Activated T-cell treated with anti-CD3 and anti-CD28 coated beads, Interleukin-2, amount 50 U/mL, for 24 hours (primary cell): ENCODE measurements around the gene BAHD1.
A peak's percentile ranks its signal among the peaks of the same experiment; 100 is the strongest.

Source experiments
- DNase-seq: peaks from one replicate; pipeline ENCODE4 v3.0.0-alpha.2; 2020
- H3K27ac Mint-ChIP-seq: 2 replicates; pipeline ENCODE4 v1.8.0; 2020; ENCODE audit warnings: mild to moderate bottlenecking, mixed read lengths
- H3K27me3 Mint-ChIP-seq: 2 replicates; pipeline ENCODE4 v1.8.0; 2020; ENCODE audit warnings: mixed read lengths
- H3K36me3 Mint-ChIP-seq: 2 replicates; pipeline ENCODE4 v1.8.0; 2020; ENCODE audit warnings: low read depth, mixed read lengths
- H3K4me1 Mint-ChIP-seq: 2 replicates; pipeline ENCODE4 v1.8.0; 2020; ENCODE audit warnings: low read depth, mixed read lengths
- H3K4me3 Mint-ChIP-seq: 2 replicates; pipeline ENCODE4 v1.8.0; 2020; ENCODE audit warnings: mild to moderate bottlenecking, moderate library complexity, mixed read lengths
- H3K9me3 Mint-ChIP-seq: 2 replicates; pipeline ENCODE4 v1.8.0; 2020; ENCODE audit warnings: mixed read lengths

The BAHD1 gene

GRCh38 chr15:40463886-40464545 lies 23.3 kb downstream of the BAHD1 start:
- peaks cover 80% of the 10 kb centered on the region for H3K36me3 Mint-ChIP-seq
- peaks cover 21% of the 10 kb centered on the region for H3K4me1 Mint-ChIP-seq
- no peaks in the 10 kb centered on the region for H3K27me3 Mint-ChIP-seq
- no peak for DNase-seq
- no peak overlapping the region for H3K4me3 Mint-ChIP-seq
- peak overlapping the region; percentile 55 for H3K27ac Mint-ChIP-seq
- H3K9me3 Mint-ChIP-seq, result no peaks in the 10 kb centered on the region

- Mint-ChIP-seq H3K36me3 (peaks cover 74% of the 10 kb centered on the region), H3K4me1 (peaks cover 23% of the 10 kb centered on the region), H3K27ac (peak overlapping the region; percentile 55), H3K27me3 (no peaks in the 10 kb centered on the region), H3K9me3 (no peaks in the 10 kb centered on the region), H3K4me3 (no peak overlapping the region)
- DNase-seq, result no peak
Observed at GRCh38 chr15:40464595-40465185, 23.9 kb downstream of the BAHD1 start.

- DNase-seq, result no peak
- Mint-ChIP-seq H3K4me3 (no peak overlapping the region), H3K4me1 (peaks cover 28% of the 10 kb centered on the region), H3K9me3 (no peaks in the 10 kb centered on the region), H3K27ac (peak overlapping the region; percentile 41), H3K27me3 (no peaks in the 10 kb centered on the region), H3K36me3 (peaks cover 61% of the 10 kb centered on the region)
Observed at GRCh38 chr15:40465939-40466338, 25.2 kb downstream of the BAHD1 start.

GRCh38 chr15:40466426-40467260 lies 25.9 kb downstream of the BAHD1 start:
- Mint-ChIP-seq H3K36me3 (peaks cover 58% of the 10 kb centered on the region), H3K27ac (peak overlapping the region; percentile 82), H3K4me3 (no peak overlapping the region), H3K9me3 (no peaks in the 10 kb centered on the region), H3K4me1 (peaks cover 30% of the 10 kb centered on the region), H3K27me3 (no peaks in the 10 kb centered on the region)
- DNase-seq, result no peak

GRCh38 chr15:40467261-40467615 lies 26.5 kb downstream of the BAHD1 start:
- Mint-ChIP-seq H3K4me3 (no peak overlapping the region), H3K27ac (peak overlapping the region; percentile 82)

GRCh38 chr15:40468898-40469331 lies 28.2 kb downstream of the BAHD1 start:
- H3K4me3 Mint-ChIP-seq, result no peak overlapping the region
- H3K27me3 Mint-ChIP-seq, result no peaks in the 10 kb centered on the region
- peaks cover 42% of the 10 kb centered on the region for H3K36me3 Mint-ChIP-seq
- peak overlapping the region; percentile 47 for H3K27ac Mint-ChIP-seq
- no peak for DNase-seq
- no peaks in the 10 kb centered on the region for H3K9me3 Mint-ChIP-seq
- peaks cover 41% of the 10 kb centered on the region for H3K4me1 Mint-ChIP-seq

More at GRCh38 chr15:40467261-40467615, 26.5 kb downstream of the BAHD1 start:
- Mint-ChIP-seq H3K36me3 (peaks cover 54% of the 10 kb centered on the region), H3K27me3 (no peaks in the 10 kb centered on the region), H3K9me3 (no peaks in the 10 kb centered on the region), H3K4me1 (peaks cover 36% of the 10 kb centered on the region)
- no peak for DNase-seq

- DNase-seq, result no peak
- peak overlapping the region; percentile 79 for H3K27ac Mint-ChIP-seq
- peak overlapping the region; percentile 26 for H3K4me3 Mint-ChIP-seq
- H3K4me1 Mint-ChIP-seq, result peaks cover 39% of the 10 kb centered on the region
- H3K9me3 Mint-ChIP-seq, result no peaks in the 10 kb centered on the region
- peaks cover 33% of the 10 kb centered on the region for H3K36me3 Mint-ChIP-seq
- no peaks in the 10 kb centered on the region for H3K27me3 Mint-ChIP-seq
Observed at GRCh38 chr15:40469776-40470390, 29.1 kb downstream of the BAHD1 start.

- Mint-ChIP-seq H3K27ac (peak within 1 kb of the TSS; percentile 85), H3K4me1 (peaks cover 39% of the 10 kb centered on the region), H3K4me3 (peak within 1 kb of the TSS; percentile 86), H3K36me3 (peaks cover 26% of the 10 kb centered on the region), H3K27me3 (no peaks in the 10 kb centered on the region), H3K9me3 (no peaks in the 10 kb centered on the region)
- DNase-seq, result peak; percentile 73
Observed at GRCh38 chr15:40470423-40471104, 29.8 kb downstream of the BAHD1 start, which contains the start of gene CHST14. CHST14 (plus strand) TSS chr15:40470984; CDS start chr15:40471214, 230 bp downstream.

- H3K27me3 Mint-ChIP-seq, result no peaks in the 10 kb centered on the region
- H3K4me1 Mint-ChIP-seq, result peaks cover 34% of the 10 kb centered on the region
- no peaks in the 10 kb centered on the region for H3K9me3 Mint-ChIP-seq
- peak; percentile 63 for DNase-seq
- peak overlapping the region; percentile 85 for H3K27ac Mint-ChIP-seq
- H3K4me3 Mint-ChIP-seq, result peak overlapping the region; percentile 86
- H3K36me3 Mint-ChIP-seq, result peaks cover 21% of the 10 kb centered on the region
Observed at GRCh38 chr15:40471105-40471807, 30.5 kb downstream of the BAHD1 start.

- Mint-ChIP-seq H3K27ac (peak overlapping the region; percentile 85), H3K4me1 (peaks cover 30% of the 10 kb centered on the region), H3K9me3 (no peaks in the 10 kb centered on the region), H3K36me3 (peaks cover 18% of the 10 kb centered on the region), H3K27me3 (no peaks in the 10 kb centered on the region), H3K4me3 (peak overlapping the region; percentile 86)
- DNase-seq, result no peak
Observed at GRCh38 chr15:40471808-40472150, 31.0 kb downstream of the BAHD1 start.

GRCh38 chr15:40472171-40472727 lies 31.5 kb downstream of the BAHD1 start:
- no peak for DNase-seq
- Mint-ChIP-seq H3K27ac (peak overlapping the region; percentile 85), H3K36me3 (peaks cover 14% of the 10 kb centered on the region), H3K4me3 (peak overlapping the region; percentile 86), H3K4me1 (peaks cover 27% of the 10 kb centered on the region), H3K27me3 (no peaks in the 10 kb centered on the region), H3K9me3 (no peaks in the 10 kb centered on the region)

- Mint-ChIP-seq H3K36me3 (peaks cover 3% of the 10 kb centered on the region), H3K27ac (no peak overlapping the region), H3K4me3 (no peak overlapping the region), H3K27me3 (no peaks in the 10 kb centered on the region), H3K4me1 (peaks cover 19% of the 10 kb centered on the region), H3K9me3 (no peaks in the 10 kb centered on the region)
- no peak for DNase-seq
Observed at GRCh38 chr15:40474581-40474980, 33.8 kb downstream of the BAHD1 start.

- Mint-ChIP-seq H3K4me3 (no peak overlapping the region), H3K27ac (no peak overlapping the region), H3K36me3 (no peaks in the 10 kb centered on the region), H3K27me3 (no peaks in the 10 kb centered on the region), H3K9me3 (no peaks in the 10 kb centered on the region), H3K4me1 (no peaks in the 10 kb centered on the region)
- no peak for DNase-seq
Observed at GRCh38 chr15:40477642-40478327, 37.0 kb downstream of the BAHD1 start.
